ENCODE measurements around the gene TMEM132E.

GRCh38 chr17:34578016-34578415 is 1.4 kb upstream of the TMEM132E start:
- TF ChIP-seq CTCF (conservative IDR thresholded peaks at IDR 0.05; ENCODE audit: low read depth, low read length), result no peak
- TF ChIP-seq EZH2 (IDR thresholded peaks at IDR 0.05; ENCODE audit: borderline replicate concordance, low read depth, low read length, poor library complexity, severe bottlenecking), result no peak
